ENCODE measurements around the gene YJEFN3. TPM values are rescaled to one million over a fixed set of nuclear protein-coding genes. Genes with fewer than 3 reads are reported as not detected.

Gene YJEFN3
- total RNA-seq, 1 experiment from 2014 or later = 18.5 TPM

DNA sequence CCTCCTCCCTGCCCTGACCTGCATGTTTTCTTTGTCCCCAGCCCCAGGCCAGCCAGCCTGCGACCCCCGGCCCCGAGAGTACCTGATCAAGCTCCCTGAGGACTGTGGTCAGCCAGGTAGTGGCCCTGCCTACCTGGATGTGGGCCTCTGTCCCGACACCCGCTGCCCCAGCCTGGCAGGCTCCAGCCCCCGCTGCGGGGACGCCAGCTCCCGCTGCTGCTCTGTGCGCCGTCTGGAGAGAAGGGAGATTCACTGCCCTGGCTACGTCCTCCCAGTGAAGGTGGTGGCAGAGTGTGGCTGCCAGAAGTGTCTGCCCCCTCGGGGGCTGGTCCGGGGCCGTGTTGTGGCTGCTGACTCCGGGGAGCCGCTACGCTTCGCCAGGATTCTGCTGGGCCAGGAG is 14.9 kb downstream of the YJEFN3 start:
- Histone ChIP-seq H2AFZ (no peak overlapping the region), H3K79me2 (ENCODE audit: low read depth) (no peaks in the 10 kb centered on the region), H3K4me2 (no peak overlapping the region), H3K27ac (no peak overlapping the region), H3K4me1 (replicated peaks; ENCODE audit: insufficient read depth) (peaks cover 11% of the 10 kb centered on the region), H4K20me1 (ENCODE audit: insufficient read depth) (no peaks in the 10 kb centered on the region), H3K4me3 (no peak overlapping the region), H3K36me3 (ENCODE audit: low read depth) (no peaks in the 10 kb centered on the region), H3K9me3 (ENCODE audit: insufficient read depth, low read depth) (no peaks in the 10 kb centered on the region), H3K9me2 (ENCODE audit: insufficient read depth) (no peaks in the 10 kb centered on the region), H3F3A (ENCODE audit: insufficient read depth, low read depth) (peaks cover 17% of the 10 kb centered on the region; the same call in 1 of the 2 replicates), H3K27me3 (ENCODE audit: insufficient read depth, low read depth) (no peaks in the 10 kb centered on the region)
- ChIA-PET CTCF (no interaction called here), POLR2A (ENCODE audit: unreplicated experiment) (no interaction called here)
- no peak for DNase-seq
- no peak for TF ChIP-seq CTCF (conservative IDR thresholded peaks at IDR 0.05)
- no peak for TF ChIP-seq EZH2 (IDR thresholded peaks at IDR 0.05; ENCODE audit: low read depth)
- no TSS peak for BruUV-seq (replicated peaks)
- intact Hi-C loops (cut with micrococcal nuclease; ENCODE audit: unreplicated experiment) = no loop called here

- no peak for DNase-seq
- H3K9me3 ChIP-seq (ENCODE audit: insufficient read depth, low read depth) = no peaks in the 10 kb centered on the region
- intact Hi-C loops (cut with micrococcal nuclease; ENCODE audit: unreplicated experiment) = no loop called here
- no TSS peak for BruUV-seq (replicated peaks)
- H3K27ac ChIP-seq = no peak overlapping the region
- no peak overlapping the region for H3K4me2 ChIP-seq
- peaks cover 11% of the 10 kb centered on the region for H3K4me1 ChIP-seq (replicated peaks; ENCODE audit: insufficient read depth)
- no peaks in the 10 kb centered on the region for H3K27me3 ChIP-seq (ENCODE audit: insufficient read depth, low read depth)
- no peaks in the 10 kb centered on the region for H4K20me1 ChIP-seq (ENCODE audit: insufficient read depth)
- no peaks in the 10 kb centered on the region for H3K36me3 ChIP-seq (ENCODE audit: low read depth)
- ChIA-PET CTCF (interaction anchor here (0.6 kb wide), 1 partner anchor 353 kb away, joined by 5 read pairs; no protein-coding TSS in a partner anchor), POLR2A (ENCODE audit: unreplicated experiment) (no interaction called here)
- TF ChIP-seq EZH2 (IDR thresholded peaks at IDR 0.05; ENCODE audit: low read depth) (no peak), CTCF (conservative IDR thresholded peaks at IDR 0.05) (no peak)
- peaks cover 14% of the 10 kb centered on the region; the same call in 1 of the 2 replicates for H3F3A ChIP-seq (ENCODE audit: insufficient read depth, low read depth)
- no peaks in the 10 kb centered on the region for H3K9me2 ChIP-seq (ENCODE audit: insufficient read depth)
- no peak overlapping the region for H2AFZ ChIP-seq
- no peak overlapping the region for H3K4me3 ChIP-seq
- H3K79me2 ChIP-seq (ENCODE audit: low read depth) = no peaks in the 10 kb centered on the region
Observed at GRCh38 chr19:19544257-19544953, 15.7 kb downstream of the YJEFN3 start.

GRCh38 chr19:19544954-19545591 is 16.4 kb downstream of the YJEFN3 start:
- POLR2A ChIA-PET (ENCODE audit: unreplicated experiment) = no interaction called here
- Histone ChIP-seq H3K79me2 (ENCODE audit: low read depth) (no peaks in the 10 kb centered on the region), H4K20me1 (ENCODE audit: insufficient read depth) (no peaks in the 10 kb centered on the region), H3K4me3 (no peak overlapping the region), H3F3A (ENCODE audit: insufficient read depth, low read depth) (peaks cover 7% of the 10 kb centered on the region; the same call in 1 of the 2 replicates), H3K9me2 (ENCODE audit: insufficient read depth) (no peaks in the 10 kb centered on the region), H2AFZ (no peak overlapping the region), H3K4me2 (no peak overlapping the region), H3K27ac (no peak overlapping the region), H3K36me3 (ENCODE audit: low read depth) (no peaks in the 10 kb centered on the region), H3K9me3 (ENCODE audit: insufficient read depth, low read depth) (no peaks in the 10 kb centered on the region), H3K4me1 (replicated peaks; ENCODE audit: insufficient read depth) (peaks cover 11% of the 10 kb centered on the region), H3K27me3 (ENCODE audit: insufficient read depth, low read depth) (no peaks in the 10 kb centered on the region)
- CTCF ChIA-PET = no interaction called here
- no TSS peak for BruUV-seq (replicated peaks)
- DNase-seq = no peak
- TF ChIP-seq CTCF (conservative IDR thresholded peaks at IDR 0.05) (no peak), EZH2 (IDR thresholded peaks at IDR 0.05; ENCODE audit: low read depth) (no peak)
- intact Hi-C loops (cut with micrococcal nuclease; ENCODE audit: unreplicated experiment) = no loop called here

Data from PC-9 (cell line).